GM11168 (cell line): ENCODE measurements around the gene ITGB8.

Experiments
- in situ Hi-C: fragments of 300-500 bp; cut with MboI; formaldehyde crosslinking; loops from one replicate; pipeline ENCODE4 v1.12.0; 2022; ENCODE audit warnings: low sequenced_read_pairs; ENCODE audit not compliant: unreplicated experiment

Gene ITGB8

GRCh38 chr7:20306180-20306946 is 24.3 kb upstream of the ITGB8 start:
- in situ Hi-C loops: loop anchor here (25.0 kb wide), 1 partner anchor 144 kb away; no protein-coding TSS in a partner anchor

DNA sequence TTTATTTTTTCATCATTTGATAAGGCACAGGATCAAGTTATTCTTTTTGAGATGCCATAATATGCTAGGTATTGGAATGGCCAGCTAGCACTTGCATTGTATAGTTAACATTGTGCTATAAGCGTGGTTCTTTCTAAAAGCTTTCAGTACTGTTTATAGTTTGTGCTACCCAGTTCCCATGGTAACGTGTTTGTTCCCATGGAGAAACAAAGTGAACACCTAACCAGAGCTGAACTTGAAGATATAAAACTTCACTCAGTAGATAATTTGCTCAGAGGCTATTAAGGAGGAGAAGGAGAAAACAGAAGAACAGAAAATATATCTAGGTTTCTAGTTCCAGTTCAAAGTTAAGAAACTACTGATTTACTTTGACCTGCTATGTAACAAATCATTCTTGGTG is 23.6 kb upstream of the ITGB8 start:
- in situ Hi-C loops: loop anchor here (25.0 kb wide), 1 partner anchor 145 kb away; no protein-coding TSS in a partner anchor

- in situ Hi-C loops: loop anchor here (25.0 kb wide), 1 partner anchor 146 kb away; no protein-coding TSS in a partner anchor
These were observed 22.8 kb upstream of the ITGB8 start for GRCh38 chr7:20307901-20308300.

GRCh38 chr7:20310301-20310700 is 20.4 kb upstream of the ITGB8 start:
- in situ Hi-C loops: loop anchor here (10.0 to 25.0 kb wide), 2 partner anchors 148 to 326 kb away; no protein-coding TSS in a partner anchor

DNA sequence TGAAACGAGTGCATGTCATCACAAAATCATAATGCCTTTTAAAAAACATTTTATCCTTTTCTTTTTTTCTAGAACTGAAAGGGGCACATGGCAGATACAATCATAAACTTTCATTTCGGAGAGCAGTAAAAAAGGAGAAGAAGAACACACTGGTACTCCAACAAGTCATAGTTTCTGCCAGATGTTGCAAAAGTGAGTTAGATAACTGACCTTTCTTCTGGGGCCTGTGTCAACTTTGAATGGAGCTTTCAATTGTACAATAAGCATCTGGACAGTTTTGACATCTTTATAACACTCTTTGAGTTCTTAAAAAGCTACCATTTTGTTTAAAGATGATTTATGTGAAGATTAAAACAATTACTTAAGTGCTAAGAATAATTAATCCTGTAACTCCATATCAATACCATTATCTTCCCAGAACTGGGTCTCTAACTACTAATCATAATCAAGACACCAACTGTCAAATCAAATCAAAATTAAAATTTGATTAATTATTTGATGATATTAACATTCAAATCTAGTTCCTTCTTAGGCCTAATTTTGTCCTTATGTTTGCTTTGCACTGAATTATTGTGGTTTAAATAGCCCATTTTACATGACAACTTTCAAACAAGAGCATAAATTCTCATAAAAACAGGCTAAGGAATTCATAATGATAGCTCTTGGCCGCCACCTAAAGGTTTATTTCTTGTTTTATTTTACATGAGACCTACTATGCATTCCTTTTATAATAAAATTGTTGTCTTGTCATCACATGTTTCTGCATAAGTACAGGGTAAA is 19.5 kb upstream of the ITGB8 start:
- in situ Hi-C loops: loop anchor here (10.0 to 25.0 kb wide), 2 partner anchors 149 to 326 kb away; no protein-coding TSS in a partner anchor

DNA sequence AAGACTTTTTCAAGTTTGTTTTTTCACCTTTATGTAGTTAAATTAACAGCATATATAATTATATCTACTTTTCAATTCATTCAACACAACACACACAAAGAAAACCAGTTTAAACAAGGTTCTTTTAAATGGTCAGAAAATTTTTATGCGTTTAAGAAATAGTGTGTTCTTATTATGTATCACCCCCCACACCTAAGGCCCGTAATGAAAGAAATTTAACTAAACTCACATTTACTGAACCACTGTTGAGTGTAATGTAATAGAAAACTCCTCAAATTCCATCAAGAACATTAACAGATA is 19.0 kb upstream of the ITGB8 start:
- in situ Hi-C loops: loop anchor here (10.0 to 25.0 kb wide), 2 partner anchors 149 to 327 kb away; no protein-coding TSS in a partner anchor

DNA sequence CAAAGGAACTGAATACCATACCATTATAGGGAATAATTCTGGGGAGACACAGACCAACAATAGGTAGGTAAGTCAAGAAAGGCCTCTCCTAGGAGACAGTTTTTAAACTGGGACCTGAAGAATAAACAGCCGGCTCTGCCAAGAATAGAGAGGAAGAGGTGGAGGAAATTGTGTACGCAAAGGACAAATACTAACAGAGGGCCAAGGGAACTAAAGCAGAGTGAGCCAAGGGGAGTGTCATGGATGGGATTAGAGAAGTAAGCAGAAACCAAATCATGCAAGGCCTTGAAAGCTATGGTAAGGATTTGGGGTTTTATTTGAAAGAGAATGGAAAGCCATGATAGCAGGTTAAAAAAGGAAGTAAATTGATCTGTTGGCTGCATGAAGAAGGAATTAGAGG is 18.1 kb upstream of the ITGB8 start:
- in situ Hi-C loops: loop anchor here (10.0 to 25.0 kb wide), 2 partner anchors 150 to 328 kb away; no protein-coding TSS in a partner anchor

GRCh38 chr7:20313626-20314025 is 17.1 kb upstream of the ITGB8 start:
- in situ Hi-C loops: loop anchor here (10.0 to 25.0 kb wide), 2 partner anchors 151 to 329 kb away; no protein-coding TSS in a partner anchor

- in situ Hi-C loops: loop anchor here (10.0 to 25.0 kb wide), 2 partner anchors 152 to 329 kb away; no protein-coding TSS in a partner anchor
These were observed 16.5 kb upstream of the ITGB8 start for GRCh38 chr7:20314198-20314597.

DNA sequence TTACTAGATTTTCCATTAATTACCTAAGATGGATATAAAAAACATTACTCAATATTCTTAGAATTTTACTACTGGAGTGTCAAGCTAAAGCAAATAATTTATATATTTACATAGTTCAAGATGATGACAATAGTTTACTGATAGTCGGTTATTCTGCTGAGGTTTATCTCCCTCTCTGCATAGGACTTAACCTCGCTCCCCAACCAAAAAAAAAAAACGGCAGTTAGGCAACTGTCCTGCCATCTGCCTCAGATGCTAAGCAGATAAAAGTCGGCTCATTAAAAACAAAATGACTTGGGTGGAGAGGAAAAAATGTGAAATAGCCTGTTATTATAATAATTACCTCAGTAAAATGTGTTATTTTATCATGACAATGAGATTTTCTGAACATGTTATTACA is 14.0 kb upstream of the ITGB8 start:
- in situ Hi-C loops: loop anchor here (10.0 to 25.0 kb wide), 2 partner anchors 154 to 332 kb away; no protein-coding TSS in a partner anchor

DNA sequence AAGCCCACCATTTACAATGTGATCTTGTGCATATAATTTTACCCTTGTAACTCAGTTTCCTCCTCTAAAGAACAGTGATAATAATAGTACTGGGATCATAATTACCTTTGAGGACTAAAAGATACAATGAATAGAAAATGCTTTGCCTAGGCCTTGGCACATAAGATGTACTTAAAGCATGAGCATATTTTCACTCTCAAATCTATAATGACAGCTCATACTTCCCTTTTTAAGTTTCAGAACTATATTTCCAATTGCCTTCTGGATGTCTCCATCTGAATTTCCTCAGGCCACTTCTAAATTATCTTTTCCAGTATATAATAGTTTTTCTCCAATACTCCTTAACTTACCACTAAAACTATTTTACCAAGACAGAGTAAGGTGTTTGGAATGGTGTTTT is 13.3 kb upstream of the ITGB8 start:
- in situ Hi-C loops: loop anchor here (10.0 to 25.0 kb wide), 2 partner anchors 155 to 333 kb away; no protein-coding TSS in a partner anchor

GRCh38 chr7:20318933-20319332 is 11.8 kb upstream of the ITGB8 start:
- in situ Hi-C loops: loop anchor here (10.0 to 25.0 kb wide), 2 partner anchors 157 to 334 kb away; no protein-coding TSS in a partner anchor

- in situ Hi-C loops: loop anchor here (10.0 to 25.0 kb wide), 2 partner anchors 158 to 274 kb away; no protein-coding TSS in a partner anchor
These were observed 10.4 kb upstream of the ITGB8 start for GRCh38 chr7:20320322-20320721.

GRCh38 chr7:20320786-20321185 is 9.9 kb upstream of the ITGB8 start:
- in situ Hi-C loops: loop anchor here (10.0 to 25.0 kb wide), 2 partner anchors 158 to 274 kb away; no protein-coding TSS in a partner anchor

DNA sequence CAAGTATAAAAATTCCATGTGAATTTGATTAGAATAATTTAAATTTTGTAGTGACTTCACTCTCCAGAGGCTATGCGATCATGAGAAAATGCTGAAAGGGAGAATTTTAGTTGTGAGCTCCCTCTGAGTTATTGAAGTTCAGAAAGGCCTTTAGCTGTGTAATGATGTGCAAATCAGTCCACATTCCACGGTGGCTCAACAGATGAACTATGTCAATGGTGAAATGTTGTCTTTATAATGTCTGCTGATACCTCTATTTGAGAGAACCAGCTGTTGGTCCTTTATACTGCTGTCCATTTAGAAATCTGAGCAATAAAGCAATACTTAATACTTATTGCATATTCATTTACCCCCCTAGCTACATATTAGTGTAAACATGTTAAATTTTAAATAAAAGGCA is 7.1 kb upstream of the ITGB8 start:
- in situ Hi-C loops: loop anchor here (10.0 to 25.0 kb wide), 2 partner anchors 161 to 271 kb away; no protein-coding TSS in a partner anchor

DNA sequence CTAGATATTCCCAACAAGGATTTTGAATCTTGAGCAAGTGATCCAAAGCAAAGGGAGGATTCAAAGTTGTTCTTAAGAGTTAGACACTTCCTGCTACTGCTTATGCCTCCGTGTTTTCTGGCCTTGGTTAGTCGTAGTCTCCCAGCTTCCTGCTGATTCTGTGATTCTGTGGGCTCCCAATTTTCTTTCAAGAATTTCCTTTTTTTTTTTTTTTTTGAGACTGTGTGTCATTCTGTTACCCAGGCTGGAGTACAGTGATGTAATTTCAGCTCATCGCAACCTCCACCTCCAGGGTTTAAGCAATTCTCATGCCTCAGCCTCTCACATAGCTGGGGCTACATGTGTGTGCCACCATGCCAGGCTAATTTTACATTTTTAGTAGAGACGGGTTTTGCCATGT is 4.4 kb upstream of the ITGB8 start:
- in situ Hi-C loops: loop anchor here (10.0 to 25.0 kb wide), 2 partner anchors 268 to 564 kb away; partner anchors contain the start of gene TMEM196

GRCh38 chr7:20327055-20327454 is 3.6 kb upstream of the ITGB8 start:
- in situ Hi-C loops: loop anchor here (10.0 to 25.0 kb wide), 2 partner anchors 268 to 565 kb away; partner anchors contain the start of gene TMEM196

DNA sequence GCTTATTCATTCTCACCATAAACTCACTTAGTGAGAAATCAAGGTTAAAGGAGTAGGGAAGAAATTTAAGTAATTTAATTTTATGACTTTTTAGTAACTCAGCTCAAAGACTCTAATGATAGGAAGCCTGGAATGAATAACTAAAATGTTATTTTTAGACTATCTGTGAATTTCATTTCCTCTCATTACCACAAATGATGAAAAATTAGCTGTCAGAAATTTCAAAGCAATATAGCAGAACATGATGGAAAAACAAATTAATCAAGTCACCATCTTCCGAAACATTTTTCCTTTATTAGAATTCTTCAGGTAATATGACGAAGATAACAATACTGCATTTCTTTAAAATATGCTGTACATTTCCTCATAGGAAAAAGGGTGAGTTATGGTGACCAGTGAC is 2.7 kb upstream of the ITGB8 start:
- in situ Hi-C loops: loop anchor here (10.0 to 25.0 kb wide), 2 partner anchors 267 to 566 kb away; partner anchors contain the start of gene TMEM196

- in situ Hi-C loops: loop anchor here (10.0 to 25.0 kb wide), 2 partner anchors 266 to 566 kb away; partner anchors contain the start of gene TMEM196
These were observed 2.0 kb upstream of the ITGB8 start for GRCh38 chr7:20328692-20329091.
